ENCODE results near the gene BTF3. TPM values are rescaled to one million over a fixed set of nuclear protein-coding genes. Genes with fewer than 3 reads are reported as not detected.

The BTF3 gene
- total and polyA plus RNA-seq, 4 donors = 370 to 645 (median 516) TPM

- Histone ChIP-seq H3K27ac (ENCODE audit: low read depth in 1 of 2, low read length in 1 of 2) (no peak overlapping the region), H3K9ac (ENCODE audit: insufficient read depth in 1 of 2, low read length in 2 of 2) (no peak overlapping the region), H3K36me3 (ENCODE audit: control insufficient read depth in 4 of 4, insufficient read depth in 4 of 4, low read length in 4 of 4) (peaks cover 9 to 35% (median 22%) of the 10 kb centered on the region in 4 donors), H3K27me3 (ENCODE audit: control insufficient read depth in 3 of 3, insufficient read depth in 3 of 3, low read length in 2 of 3) (no peaks in the 10 kb centered on the region), H3K9me3 (ENCODE audit: control insufficient read depth in 4 of 4, insufficient read depth in 3 of 4, low read length in 3 of 4) (no peaks in the 10 kb centered on the region), H3K4me1 (ENCODE audit: control insufficient read depth in 5 of 5, insufficient read depth in 5 of 5, low read length in 5 of 5) (no peaks in the 10 kb centered on the region), H3K4me3 (no peak overlapping the region)
- TF ChIP-seq, protein P1, sequence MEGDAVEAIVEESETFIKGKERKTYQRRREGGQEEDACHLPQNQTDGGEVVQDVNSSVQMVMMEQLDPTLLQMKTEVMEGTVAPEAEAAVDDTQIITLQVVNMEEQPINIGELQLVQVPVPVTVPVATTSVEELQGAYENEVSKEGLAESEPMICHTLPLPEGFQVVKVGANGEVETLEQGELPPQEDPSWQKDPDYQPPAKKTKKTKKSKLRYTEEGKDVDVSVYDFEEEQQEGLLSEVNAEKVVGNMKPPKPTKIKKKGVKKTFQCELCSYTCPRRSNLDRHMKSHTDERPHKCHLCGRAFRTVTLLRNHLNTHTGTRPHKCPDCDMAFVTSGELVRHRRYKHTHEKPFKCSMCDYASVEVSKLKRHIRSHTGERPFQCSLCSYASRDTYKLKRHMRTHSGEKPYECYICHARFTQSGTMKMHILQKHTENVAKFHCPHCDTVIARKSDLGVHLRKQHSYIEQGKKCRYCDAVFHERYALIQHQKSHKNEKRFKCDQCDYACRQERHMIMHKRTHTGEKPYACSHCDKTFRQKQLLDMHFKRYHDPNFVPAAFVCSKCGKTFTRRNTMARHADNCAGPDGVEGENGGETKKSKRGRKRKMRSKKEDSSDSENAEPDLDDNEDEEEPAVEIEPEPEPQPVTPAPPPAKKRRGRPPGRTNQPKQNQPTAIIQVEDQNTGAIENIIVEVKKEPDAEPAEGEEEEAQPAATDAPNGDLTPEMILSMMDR (IDR thresholded peaks at IDR 0.05; ENCODE audit: control extremely low read depth, extremely low read depth) = no peak
- DNase-seq = no peak
- ATAC-seq (ENCODE audit: insufficient read depth, low FRiP score) = no peak
These were observed 54.4 kb downstream of the BTF3 start for GRCh38 chr5:73552642-73553041.

Other genes starting within 250 kb of the BTF3 start
- gene FOXD1, start 49.7 kb upstream of the BTF3 start, total RNA-seq = under 1 TPM; 0.37 to 0.46 TPM
- under 1 TPM; 0.20 to 0.22 TPM for gene FOXD1, start 49.7 kb upstream of the BTF3 start, polyA plus RNA-seq
- gene ANKRA2, start 67.2 kb downstream of the BTF3 start, total RNA-seq = 10 to 100 TPM; 15.6 to 60.6 TPM
- 10 to 100 TPM; 12.6 to 27.3 TPM for gene ANKRA2, start 67.2 kb downstream of the BTF3 start, polyA plus RNA-seq
- 10 to 100 TPM; 18.5 to 22.1 TPM for gene UTP15, start 67.3 kb downstream of the BTF3 start, total RNA-seq
- gene UTP15, start 67.3 kb downstream of the BTF3 start, polyA plus RNA-seq = 1 to 10 TPM; 4.4 to 6.1 TPM
- gene ARHGEF28, start 127.8 kb downstream of the BTF3 start, total RNA-seq = 10 to 100 TPM; 13.0 TPM
- 1 to 10 TPM; 3.0 to 7.0 TPM for gene ARHGEF28, start 127.8 kb downstream of the BTF3 start, polyA plus RNA-seq